ENCODE results near the gene SPATA31D3.
"Not testable (repeated sequence)": the region's sequence is repeated elsewhere in the genome, so short reads cannot be mapped to it uniquely, and the experiment has no call there.

Gene SPATA31D3

DNA sequence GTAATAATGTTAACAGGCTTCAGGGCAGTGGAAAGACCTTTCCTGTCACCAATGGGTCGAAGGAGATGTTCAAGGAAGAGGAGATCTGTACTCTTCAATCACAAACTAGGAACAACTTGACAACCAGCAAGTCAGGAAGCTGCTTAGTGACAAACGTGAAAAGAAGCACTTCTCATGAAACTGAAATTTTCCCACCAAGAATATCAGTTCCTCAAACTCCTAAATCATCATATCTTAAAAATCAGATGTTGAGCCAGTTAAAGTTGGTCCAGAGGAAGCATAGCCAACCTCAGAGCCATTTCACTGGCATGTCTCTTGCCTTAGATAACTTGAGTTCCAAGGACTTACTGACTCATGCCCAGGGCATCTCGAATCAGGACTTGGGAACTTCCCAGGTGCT is 24.8 kb upstream of the SPATA31D3 start:
- not testable (repeated sequence) for H3K4me1 ChIP-seq (ENCODE audit: control insufficient read depth in 2 of 2, insufficient read depth in 2 of 2, low read length in 2 of 2); H3K9ac ChIP-seq (ENCODE audit: low read depth in 1 of 2, low read length in 2 of 2); H3K9me3 ChIP-seq (ENCODE audit: control insufficient read depth in 2 of 2, low read length in 2 of 2); H3K27ac ChIP-seq (ENCODE audit: low read depth in 2 of 2, low read length in 2 of 2); H3K4me3 ChIP-seq (ENCODE audit: low read length in 2 of 2); H3K36me3 ChIP-seq (ENCODE audit: control insufficient read depth in 2 of 2, insufficient read depth in 2 of 2, low read length in 2 of 2); H3K27me3 ChIP-seq (ENCODE audit: control insufficient read depth in 2 of 2, insufficient read depth in 2 of 2, low read length in 2 of 2)

DNA sequence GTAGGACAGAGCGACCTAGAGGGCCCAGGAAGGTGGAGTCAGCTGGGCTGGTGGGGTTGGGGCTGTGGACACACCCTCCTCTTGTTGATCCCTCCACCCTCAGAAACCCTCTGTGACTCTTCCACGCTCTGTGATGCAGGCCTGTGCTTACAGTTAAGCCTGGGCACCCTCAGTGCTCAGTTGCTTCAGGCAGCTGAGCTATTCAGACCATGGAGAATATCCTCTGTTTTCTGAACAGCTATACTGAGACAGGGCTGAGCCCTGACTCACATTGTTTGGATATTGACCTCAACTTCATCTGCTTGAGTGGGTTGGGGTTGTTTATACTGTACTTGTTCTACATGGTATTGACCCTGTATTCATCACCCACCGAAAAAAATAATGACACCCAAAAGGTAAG is 15.0 kb upstream of the SPATA31D3 start, which contains the start of gene SPATA31D4:
Gene SPATA31D4 (plus strand): TSS at position 124 of the 400 bp plus-strand sequence. CDS start 86 bp downstream, at position 210.
- H3K4me3 ChIP-seq (ENCODE audit: low read length in 2 of 2); H3K4me1 ChIP-seq (ENCODE audit: control insufficient read depth in 2 of 2, insufficient read depth in 2 of 2, low read length in 2 of 2); H3K27ac ChIP-seq (ENCODE audit: low read depth in 2 of 2, low read length in 2 of 2); H3K9ac ChIP-seq (ENCODE audit: low read depth in 1 of 2, low read length in 2 of 2); H3K27me3 ChIP-seq (ENCODE audit: control insufficient read depth in 2 of 2, insufficient read depth in 2 of 2, low read length in 2 of 2); H3K9me3 ChIP-seq (ENCODE audit: control insufficient read depth in 2 of 2, low read length in 2 of 2); H3K36me3 ChIP-seq (ENCODE audit: control insufficient read depth in 2 of 2, insufficient read depth in 2 of 2, low read length in 2 of 2): not testable (repeated sequence)

- not testable (repeated sequence) for H3K9me3 ChIP-seq (ENCODE audit: control insufficient read depth in 2 of 2, low read length in 2 of 2); H3K9ac ChIP-seq (ENCODE audit: low read depth in 1 of 2, low read length in 2 of 2); H3K27ac ChIP-seq (ENCODE audit: low read depth in 2 of 2, low read length in 2 of 2); H3K4me3 ChIP-seq (ENCODE audit: low read length in 2 of 2); H3K36me3 ChIP-seq (ENCODE audit: control insufficient read depth in 2 of 2, insufficient read depth in 2 of 2, low read length in 2 of 2); H3K4me1 ChIP-seq (ENCODE audit: control insufficient read depth in 2 of 2, insufficient read depth in 2 of 2, low read length in 2 of 2); H3K27me3 ChIP-seq (ENCODE audit: control insufficient read depth in 2 of 2, insufficient read depth in 2 of 2, low read length in 2 of 2)
Observed at GRCh38 chr9:81930147-81930546, 13.2 kb upstream of the SPATA31D3 start.

- not testable (repeated sequence) for H3K36me3 ChIP-seq (ENCODE audit: control insufficient read depth in 2 of 2, insufficient read depth in 2 of 2, low read length in 2 of 2); H3K9ac ChIP-seq (ENCODE audit: low read depth in 1 of 2, low read length in 2 of 2); H3K4me3 ChIP-seq (ENCODE audit: low read length in 2 of 2); H3K27me3 ChIP-seq (ENCODE audit: control insufficient read depth in 2 of 2, insufficient read depth in 2 of 2, low read length in 2 of 2); H3K4me1 ChIP-seq (ENCODE audit: control insufficient read depth in 2 of 2, insufficient read depth in 2 of 2, low read length in 2 of 2); H3K27ac ChIP-seq (ENCODE audit: low read depth in 2 of 2, low read length in 2 of 2); H3K9me3 ChIP-seq (ENCODE audit: control insufficient read depth in 2 of 2, low read length in 2 of 2)
Observed at GRCh38 chr9:81933547-81933946, 9.8 kb upstream of the SPATA31D3 start.

DNA sequence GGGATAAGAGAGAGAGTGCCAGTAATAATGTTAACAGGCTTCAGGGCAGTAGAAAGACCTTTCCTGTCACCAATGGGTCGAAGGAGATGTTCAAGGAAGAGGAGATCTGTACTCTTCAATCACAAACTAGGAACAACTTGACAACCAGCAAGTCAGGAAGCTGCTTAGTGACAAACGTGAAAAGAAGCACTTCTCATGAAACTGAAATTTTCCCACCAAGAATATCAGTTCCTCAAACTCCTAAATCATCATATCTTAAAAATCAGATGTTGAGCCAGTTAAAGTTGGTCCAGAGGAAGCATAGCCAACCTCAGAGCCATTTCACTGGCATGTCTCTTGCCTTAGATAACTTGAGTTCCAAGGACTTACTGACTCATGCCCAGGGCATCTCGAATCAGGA is 5.3 kb downstream of the SPATA31D3 start:
- not testable (repeated sequence) for H3K9ac ChIP-seq (ENCODE audit: low read depth in 1 of 2, low read length in 2 of 2); H3K4me1 ChIP-seq (ENCODE audit: control insufficient read depth in 2 of 2, insufficient read depth in 2 of 2, low read length in 2 of 2); H3K27ac ChIP-seq (ENCODE audit: low read depth in 2 of 2, low read length in 2 of 2); H3K9me3 ChIP-seq (ENCODE audit: control insufficient read depth in 2 of 2, low read length in 2 of 2); H3K4me3 ChIP-seq (ENCODE audit: low read length in 2 of 2); H3K27me3 ChIP-seq (ENCODE audit: control insufficient read depth in 2 of 2, insufficient read depth in 2 of 2, low read length in 2 of 2); H3K36me3 ChIP-seq (ENCODE audit: control insufficient read depth in 2 of 2, insufficient read depth in 2 of 2, low read length in 2 of 2)

GRCh38 chr9:81953096-81953495 is 9.8 kb downstream of the SPATA31D3 start:
- H3K4me3 ChIP-seq (ENCODE audit: low read length in 2 of 2), result no peak overlapping the region
- peaks cover 7% of the 10 kb centered on the region in 2 donors for H3K9me3 ChIP-seq (ENCODE audit: control insufficient read depth in 2 of 2, low read length in 2 of 2)
- no peak overlapping the region for H3K9ac ChIP-seq (ENCODE audit: low read depth in 1 of 2, low read length in 2 of 2)
- no peak overlapping the region for H3K27ac ChIP-seq (ENCODE audit: low read depth in 2 of 2, low read length in 2 of 2)
- H3K4me1 ChIP-seq (ENCODE audit: control insufficient read depth in 2 of 2, insufficient read depth in 2 of 2, low read length in 2 of 2), result no peaks in the 10 kb centered on the region
- no peaks in the 10 kb centered on the region for H3K27me3 ChIP-seq (ENCODE audit: control insufficient read depth in 2 of 2, insufficient read depth in 2 of 2, low read length in 2 of 2)
- no peaks in the 10 kb centered on the region for H3K36me3 ChIP-seq (ENCODE audit: control insufficient read depth in 2 of 2, insufficient read depth in 2 of 2, low read length in 2 of 2)

DNA sequence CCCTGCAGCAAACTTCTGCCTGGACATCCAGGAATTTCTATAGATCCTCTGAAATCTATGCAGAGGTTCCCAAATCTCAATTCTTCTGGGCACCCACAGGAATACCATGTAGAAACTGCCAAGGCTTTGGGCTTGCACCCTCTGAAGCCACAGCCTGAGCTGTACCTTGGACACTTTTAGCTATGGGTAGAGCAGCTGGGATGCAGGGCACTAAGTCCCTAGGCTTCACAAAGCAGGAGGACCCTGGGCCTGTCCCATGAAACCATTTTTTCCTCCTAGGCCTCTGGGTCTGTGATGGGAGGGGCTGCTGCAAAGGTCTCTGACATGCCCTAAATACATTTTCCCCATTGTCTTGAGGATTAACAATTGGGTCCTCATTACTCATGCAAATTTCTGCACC is 12.3 kb downstream of the SPATA31D3 start:
- Histone ChIP-seq H3K27me3 (ENCODE audit: control insufficient read depth in 2 of 2, insufficient read depth in 2 of 2, low read length in 2 of 2) (no peaks in the 10 kb centered on the region), H3K4me3 (ENCODE audit: low read length in 2 of 2) (no peak overlapping the region), H3K27ac (ENCODE audit: low read depth in 2 of 2, low read length in 2 of 2) (no peak overlapping the region), H3K9me3 (ENCODE audit: control insufficient read depth in 2 of 2, low read length in 2 of 2) (peaks cover 7% of the 10 kb centered on the region in 2 donors), H3K4me1 (ENCODE audit: control insufficient read depth in 2 of 2, insufficient read depth in 2 of 2, low read length in 2 of 2) (no peaks in the 10 kb centered on the region), H3K9ac (ENCODE audit: low read depth in 1 of 2, low read length in 2 of 2) (no peak overlapping the region), H3K36me3 (ENCODE audit: control insufficient read depth in 2 of 2, insufficient read depth in 2 of 2, low read length in 2 of 2) (no peaks in the 10 kb centered on the region)

DNA sequence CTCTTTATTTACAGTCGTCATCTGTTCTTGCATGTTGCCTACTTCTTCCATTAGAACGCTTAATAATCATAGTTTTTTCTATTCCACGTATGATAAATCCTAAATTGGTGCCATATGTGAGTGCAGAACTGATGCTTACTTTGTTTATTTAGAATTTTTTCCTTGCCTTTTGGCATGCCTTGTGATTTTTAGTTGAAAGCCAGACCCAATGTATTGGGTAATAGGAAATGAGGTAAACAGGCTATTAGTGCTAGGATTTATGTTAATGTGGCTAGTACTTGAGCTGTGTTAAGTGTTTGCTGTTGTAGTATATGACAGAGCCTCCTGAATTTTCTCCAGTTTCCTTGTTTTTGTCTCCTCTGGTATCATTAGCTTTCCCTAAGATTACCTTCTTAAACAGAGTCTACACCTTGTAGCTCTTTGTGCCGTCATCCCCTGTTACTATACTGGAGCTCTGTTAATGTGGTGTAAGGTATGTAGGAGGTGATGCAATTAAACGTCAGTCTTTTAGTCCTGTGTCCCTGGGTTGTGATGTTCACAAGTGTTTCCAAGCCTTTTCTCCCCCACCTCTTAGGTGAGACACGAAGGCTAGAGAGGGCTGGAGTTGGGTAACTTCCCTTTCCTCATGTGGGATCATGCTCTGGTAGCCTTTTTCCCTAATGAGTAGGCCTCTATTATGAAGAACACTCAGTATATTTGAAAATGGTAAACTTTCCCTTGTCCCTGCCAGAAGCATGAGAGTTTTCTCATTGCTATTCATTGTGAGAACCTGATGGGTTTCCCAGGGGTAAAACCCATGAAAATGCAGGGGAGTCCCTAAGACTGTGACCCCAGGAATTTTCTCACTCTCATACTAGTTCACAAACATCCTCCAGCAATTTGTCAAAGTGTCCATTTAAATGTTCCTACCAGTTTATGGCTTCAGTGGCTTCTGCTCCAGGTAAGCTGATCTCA is 21.2 kb downstream of the SPATA31D3 start:
- Histone ChIP-seq H3K27me3 (ENCODE audit: control insufficient read depth in 2 of 2, insufficient read depth in 2 of 2, low read length in 2 of 2) (no peaks in the 10 kb centered on the region), H3K36me3 (ENCODE audit: control insufficient read depth in 2 of 2, insufficient read depth in 2 of 2, low read length in 2 of 2) (no peaks in the 10 kb centered on the region), H3K27ac (ENCODE audit: low read depth in 2 of 2, low read length in 2 of 2) (no peak overlapping the region), H3K9me3 (ENCODE audit: control insufficient read depth in 2 of 2, low read length in 2 of 2) (no peaks in the 10 kb centered on the region), H3K4me1 (ENCODE audit: control insufficient read depth in 2 of 2, insufficient read depth in 2 of 2, low read length in 2 of 2) (no peaks in the 10 kb centered on the region), H3K9ac (ENCODE audit: low read depth in 1 of 2, low read length in 2 of 2) (no peak overlapping the region), H3K4me3 (ENCODE audit: low read length in 2 of 2) (no peak overlapping the region)

- Histone ChIP-seq H3K27ac (ENCODE audit: low read depth in 2 of 2, low read length in 2 of 2) (no peak overlapping the region), H3K36me3 (ENCODE audit: control insufficient read depth in 2 of 2, insufficient read depth in 2 of 2, low read length in 2 of 2) (no peaks in the 10 kb centered on the region), H3K4me3 (ENCODE audit: low read length in 2 of 2) (no peak overlapping the region), H3K4me1 (ENCODE audit: control insufficient read depth in 2 of 2, insufficient read depth in 2 of 2, low read length in 2 of 2) (no peaks in the 10 kb centered on the region), H3K9me3 (ENCODE audit: control insufficient read depth in 2 of 2, low read length in 2 of 2) (no peaks in the 10 kb centered on the region), H3K27me3 (ENCODE audit: control insufficient read depth in 2 of 2, insufficient read depth in 2 of 2, low read length in 2 of 2) (no peaks in the 10 kb centered on the region), H3K9ac (ENCODE audit: low read depth in 1 of 2, low read length in 2 of 2) (no peak overlapping the region)
Observed at GRCh38 chr9:81968026-81968425, 24.7 kb downstream of the SPATA31D3 start.

DNA sequence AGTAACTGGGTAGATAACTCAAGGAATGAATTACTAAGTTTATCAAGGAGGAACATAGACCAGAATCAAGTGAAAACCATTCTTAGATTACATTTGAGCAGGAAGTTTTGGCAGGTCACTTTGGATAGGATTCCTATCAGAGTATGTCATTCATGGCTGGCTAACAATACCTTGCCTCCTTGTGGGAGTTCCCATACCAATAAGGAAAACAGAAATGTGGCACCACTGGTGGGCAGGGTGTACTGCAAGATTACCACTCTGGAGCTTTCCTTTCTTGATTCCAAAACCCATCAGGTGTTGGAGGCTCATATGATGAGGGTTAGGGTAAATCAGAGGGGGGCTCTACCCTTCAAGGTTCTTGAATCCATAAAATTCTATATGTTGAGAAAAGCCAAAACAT is 26.7 kb downstream of the SPATA31D3 start:
- Histone ChIP-seq H3K27me3 (ENCODE audit: control insufficient read depth in 2 of 2, insufficient read depth in 2 of 2, low read length in 2 of 2) (no peaks in the 10 kb centered on the region), H3K4me3 (ENCODE audit: low read length in 2 of 2) (no peak overlapping the region), H3K4me1 (ENCODE audit: control insufficient read depth in 2 of 2, insufficient read depth in 2 of 2, low read length in 2 of 2) (no peaks in the 10 kb centered on the region), H3K27ac (ENCODE audit: low read depth in 2 of 2, low read length in 2 of 2) (no peak overlapping the region), H3K9ac (ENCODE audit: low read depth in 1 of 2, low read length in 2 of 2) (no peak overlapping the region), H3K9me3 (ENCODE audit: control insufficient read depth in 2 of 2, low read length in 2 of 2) (no peaks in the 10 kb centered on the region), H3K36me3 (ENCODE audit: control insufficient read depth in 2 of 2, insufficient read depth in 2 of 2, low read length in 2 of 2) (no peaks in the 10 kb centered on the region)
